GM06990 (cell line): ENCODE measurements around the gene SHANK1.

ENCODE experiments used
- DNase-seq: peaks from one replicate; pipeline ENCODE4 v3.0.0-alpha.2; 2011; ENCODE audit not compliant: insufficient read length; ENCODE audit errors: extremely low read depth
- H3K27me3 ChIP-seq: replicated peaks from 2 replicates; pipeline ENCODE4 v1.6.0; 2011; ENCODE audit warnings: low read length; ENCODE audit not compliant: control insufficient read depth, insufficient read depth
- H3K36me3 ChIP-seq: 2 replicates; pipeline ENCODE4 v1.5.1; 2011; ENCODE audit warnings: low read length; ENCODE audit not compliant: control insufficient read depth, insufficient read depth
- H3K4me3 ChIP-seq: replicated peaks from 2 replicates; pipeline ENCODE4 v1.5.1; 2011; ENCODE audit warnings: low read depth, mild to moderate bottlenecking, control low read depth, low read length
- TF ChIP-seq, protein P1 (sequence below): IDR thresholded peaks from 2 replicates; pipeline ENCODE4 v1.5.1; 2011; ENCODE audit warnings: low read length, control low read depth, mild to moderate bottlenecking, inconsistent platforms; ENCODE audit not compliant: insufficient read depth, poor library complexity, severe bottlenecking

The SHANK1 gene

DNA sequence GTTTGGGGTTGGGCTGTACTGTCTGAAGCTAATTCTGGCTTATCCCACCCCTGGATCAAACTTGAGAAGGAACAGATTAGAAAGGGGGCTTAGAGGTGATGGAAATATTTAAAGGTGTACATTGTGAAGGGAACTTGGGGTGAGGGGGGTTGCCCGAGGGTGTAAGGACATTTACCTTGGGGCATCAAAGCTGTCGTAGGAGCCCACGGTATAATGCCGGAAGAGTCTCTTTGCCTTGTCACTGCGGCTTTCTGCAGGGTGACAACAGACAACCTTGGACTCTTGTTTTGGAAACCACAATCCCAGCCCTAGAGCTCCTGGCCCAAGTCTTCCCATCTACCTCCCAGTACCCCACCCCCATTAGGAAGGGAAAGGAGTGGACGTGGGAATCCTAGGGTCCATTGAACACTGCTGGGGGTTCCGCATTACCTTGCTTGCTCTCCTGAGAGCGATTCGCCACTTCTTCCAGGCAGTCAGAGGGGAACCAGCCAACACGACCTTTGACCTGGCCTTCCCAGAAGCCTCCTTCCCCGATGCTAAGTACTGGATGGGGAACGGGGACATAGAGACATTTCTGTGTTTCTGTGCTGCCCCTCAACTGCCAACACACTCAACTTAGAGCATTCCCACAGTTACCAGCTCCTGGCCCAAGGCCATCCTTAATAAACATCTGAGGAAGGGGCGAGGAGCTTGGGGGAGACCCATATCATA is 22.0 kb downstream of the SHANK1 start:
- Histone ChIP-seq H3K36me3 (no peaks in the 10 kb centered on the region), H3K27me3 (no peaks in the 10 kb centered on the region; the same call in 1 of the 2 replicates), H3K4me3 (no peak overlapping the region)
- TF ChIP-seq, protein P1, sequence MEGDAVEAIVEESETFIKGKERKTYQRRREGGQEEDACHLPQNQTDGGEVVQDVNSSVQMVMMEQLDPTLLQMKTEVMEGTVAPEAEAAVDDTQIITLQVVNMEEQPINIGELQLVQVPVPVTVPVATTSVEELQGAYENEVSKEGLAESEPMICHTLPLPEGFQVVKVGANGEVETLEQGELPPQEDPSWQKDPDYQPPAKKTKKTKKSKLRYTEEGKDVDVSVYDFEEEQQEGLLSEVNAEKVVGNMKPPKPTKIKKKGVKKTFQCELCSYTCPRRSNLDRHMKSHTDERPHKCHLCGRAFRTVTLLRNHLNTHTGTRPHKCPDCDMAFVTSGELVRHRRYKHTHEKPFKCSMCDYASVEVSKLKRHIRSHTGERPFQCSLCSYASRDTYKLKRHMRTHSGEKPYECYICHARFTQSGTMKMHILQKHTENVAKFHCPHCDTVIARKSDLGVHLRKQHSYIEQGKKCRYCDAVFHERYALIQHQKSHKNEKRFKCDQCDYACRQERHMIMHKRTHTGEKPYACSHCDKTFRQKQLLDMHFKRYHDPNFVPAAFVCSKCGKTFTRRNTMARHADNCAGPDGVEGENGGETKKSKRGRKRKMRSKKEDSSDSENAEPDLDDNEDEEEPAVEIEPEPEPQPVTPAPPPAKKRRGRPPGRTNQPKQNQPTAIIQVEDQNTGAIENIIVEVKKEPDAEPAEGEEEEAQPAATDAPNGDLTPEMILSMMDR = no peak
- no peak for DNase-seq

DNA sequence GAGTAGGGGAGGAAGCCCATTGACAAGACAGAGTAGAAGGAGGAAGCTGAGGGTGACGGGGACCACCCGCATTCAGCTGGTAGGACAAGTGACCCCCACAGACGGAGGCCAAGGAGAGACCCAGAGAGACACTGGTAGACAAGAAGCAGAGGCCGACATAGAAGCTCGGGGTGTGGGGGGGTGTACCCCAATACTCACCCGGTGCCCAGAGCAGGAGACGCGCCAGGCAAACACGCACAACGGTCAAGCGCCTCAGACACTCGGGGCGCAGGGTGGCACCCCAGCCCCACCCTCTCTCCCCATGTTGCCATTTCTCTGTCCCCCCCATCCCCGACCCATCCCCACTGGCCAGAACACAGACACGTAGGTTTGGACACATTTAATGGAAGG is 23.5 kb downstream of the SHANK1 start:
- TF ChIP-seq, protein P1 = no peak
- Histone ChIP-seq H3K27me3 (no peaks in the 10 kb centered on the region; the same call in 1 of the 2 replicates), H3K36me3 (no peaks in the 10 kb centered on the region), H3K4me3 (no peak overlapping the region)
- DNase-seq = no peak

DNA sequence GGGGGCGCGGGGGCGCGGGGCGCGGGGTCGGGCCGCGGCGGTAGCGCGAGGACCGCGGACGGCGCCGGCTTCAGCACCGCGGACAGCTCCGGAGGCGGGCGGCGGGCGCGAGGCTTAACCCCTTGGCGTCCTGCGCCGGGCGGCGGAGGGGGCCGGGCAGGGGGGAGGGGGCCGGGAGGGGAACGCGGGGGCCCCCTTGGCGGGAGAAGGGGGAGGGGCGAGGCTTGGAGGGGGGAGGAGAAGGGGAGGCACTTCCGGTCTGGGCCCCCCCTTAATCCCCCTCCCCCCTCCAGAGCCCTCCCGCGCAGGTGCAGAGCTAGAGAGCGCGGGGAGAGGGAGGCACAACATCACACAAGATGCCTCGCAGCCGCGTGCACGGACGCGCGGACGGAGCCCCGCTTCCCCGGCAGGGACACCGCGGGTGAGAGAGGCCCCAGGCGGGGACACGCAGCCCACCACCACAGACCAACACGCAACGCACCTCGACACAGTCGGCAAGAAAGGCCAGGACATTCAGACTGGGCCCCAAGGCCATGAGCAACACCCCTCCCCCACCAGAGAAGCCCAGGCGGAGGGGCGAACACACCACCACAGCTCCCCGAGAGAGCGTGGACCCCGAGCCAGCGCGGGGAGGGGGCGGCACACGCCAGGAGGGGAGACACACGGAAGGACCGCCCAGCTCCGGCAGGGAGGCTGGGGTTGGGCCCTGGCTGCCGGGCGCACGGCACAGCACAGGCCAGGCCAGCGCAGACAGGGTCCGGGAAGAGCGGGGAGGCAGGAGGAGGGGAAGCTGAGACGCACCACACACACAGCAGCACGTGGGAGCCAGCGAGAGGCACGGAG is 24.1 kb downstream of the SHANK1 start:
- no peaks in the 10 kb centered on the region; the same call in 1 of the 2 replicates for H3K27me3 ChIP-seq
- TF ChIP-seq, protein P1 = no peak
- DNase-seq = no peak
- H3K36me3 ChIP-seq = no peaks in the 10 kb centered on the region
- H3K4me3 ChIP-seq = no peak overlapping the region

DNA sequence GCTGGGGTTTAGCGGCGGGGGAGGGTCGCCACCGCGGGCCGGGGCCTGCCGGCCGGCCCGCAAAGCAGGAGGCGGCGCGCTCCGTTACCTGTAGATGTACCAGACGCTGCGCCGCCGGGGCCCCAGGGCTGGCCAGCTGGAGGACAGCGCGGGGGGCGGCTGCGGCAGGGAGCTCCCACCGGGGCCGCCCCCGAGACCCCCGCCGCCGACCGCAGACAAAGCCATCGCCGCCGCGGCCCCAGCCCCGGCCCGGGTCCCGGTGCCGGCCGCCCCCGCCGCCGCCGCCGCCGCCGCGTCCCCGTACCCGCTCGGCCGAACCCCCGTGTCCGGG is 24.8 kb downstream of the SHANK1 start:
- H3K4me3 ChIP-seq = no peak overlapping the region

DNA sequence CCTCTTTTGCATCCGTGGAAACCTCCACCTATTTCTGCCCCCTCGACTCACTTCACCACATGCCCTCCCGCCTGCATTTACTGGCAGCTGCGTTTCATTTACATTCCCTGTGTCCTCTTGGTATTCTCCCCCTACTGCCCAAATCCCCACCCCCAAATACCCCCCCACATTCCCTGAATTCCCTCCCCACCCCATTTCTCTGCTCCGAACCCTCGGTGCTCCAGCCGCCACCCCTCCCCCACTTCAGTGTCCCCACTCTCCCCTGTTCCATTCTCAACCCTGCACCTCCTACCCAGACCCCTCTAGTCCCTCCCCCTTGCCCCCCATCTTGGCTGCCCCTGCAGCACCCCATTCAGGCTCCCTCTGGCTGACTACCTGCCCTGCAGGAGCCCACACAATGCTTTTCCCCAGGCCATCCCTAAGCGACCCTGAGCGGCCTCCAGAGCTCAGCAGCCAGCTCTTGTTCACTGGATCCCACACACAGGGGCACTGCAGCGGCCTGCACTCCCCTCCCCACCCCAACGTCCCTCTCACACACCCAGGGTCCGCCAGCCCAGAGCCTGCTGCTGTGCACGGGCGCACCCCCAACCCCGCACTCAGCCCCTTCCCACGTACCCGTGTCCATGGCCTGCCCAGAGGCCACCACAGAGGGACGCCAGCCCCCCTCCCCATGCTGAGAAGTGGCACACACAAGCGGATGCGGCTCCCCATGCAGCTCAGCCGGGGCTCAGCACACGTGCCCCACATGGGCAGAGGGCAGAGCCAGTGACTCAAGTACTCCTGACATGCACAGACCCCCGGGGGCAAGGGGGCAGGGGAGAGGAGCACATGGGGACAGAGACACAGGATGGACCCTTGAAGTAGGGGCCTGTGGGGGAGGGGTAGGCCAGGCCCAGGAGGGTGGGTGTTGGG is 26.3 kb downstream of the SHANK1 start:
- TF ChIP-seq, protein P1 = no peak
- Histone ChIP-seq H3K27me3 (no peaks in the 10 kb centered on the region; the same call in 1 of the 2 replicates), H3K4me3 (no peak overlapping the region), H3K36me3 (no peaks in the 10 kb centered on the region)
- DNase-seq = no peak

More for the DNA sequence above, 24.8 kb downstream of the SHANK1 start:
- TF ChIP-seq, protein P1 = no peak
- Histone ChIP-seq H3K27me3 (no peaks in the 10 kb centered on the region; the same call in 1 of the 2 replicates), H3K36me3 (no peaks in the 10 kb centered on the region)
- DNase-seq = no peak
